Measurements from ENCODE around the gene EIF4A3.
A peak's percentile ranks its signal among the peaks of the same experiment; 100 is the strongest.

EIF4A3 gene

DNA sequence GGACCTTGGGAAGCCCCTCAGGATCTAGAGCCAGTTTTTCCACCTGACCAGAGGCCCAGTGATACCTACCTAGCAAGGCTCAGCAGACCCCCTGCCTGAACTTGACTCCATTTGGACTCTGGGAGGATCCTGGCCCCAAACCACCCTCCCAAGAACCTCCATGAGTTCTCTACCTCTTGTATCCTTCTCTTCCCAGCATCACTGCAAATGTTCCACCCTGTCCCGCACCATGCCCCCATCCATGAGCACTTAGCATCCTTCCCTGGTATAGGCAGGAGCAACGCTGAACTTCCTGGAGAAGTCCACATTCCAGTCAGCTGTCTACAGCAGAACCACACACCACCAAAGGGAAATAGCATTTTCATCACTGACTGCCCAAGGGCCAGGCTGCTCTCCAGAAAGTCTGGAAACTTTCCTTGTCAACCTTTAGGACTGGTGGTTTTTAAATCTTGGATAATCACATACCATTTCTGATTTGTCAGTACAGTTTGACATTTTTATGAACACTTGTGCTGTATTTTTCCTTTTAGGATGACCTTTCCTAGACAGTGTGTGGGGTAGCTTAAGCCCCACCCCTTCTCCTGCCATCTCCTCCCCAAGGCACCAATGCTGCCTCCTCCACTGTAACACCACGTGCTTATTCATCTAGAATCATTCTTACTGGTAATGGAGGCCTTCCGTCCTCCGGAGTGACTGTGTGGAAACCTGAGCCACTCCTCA is 13.9 kb downstream of the EIF4A3 start:
- DNase-seq = no peak

DNA sequence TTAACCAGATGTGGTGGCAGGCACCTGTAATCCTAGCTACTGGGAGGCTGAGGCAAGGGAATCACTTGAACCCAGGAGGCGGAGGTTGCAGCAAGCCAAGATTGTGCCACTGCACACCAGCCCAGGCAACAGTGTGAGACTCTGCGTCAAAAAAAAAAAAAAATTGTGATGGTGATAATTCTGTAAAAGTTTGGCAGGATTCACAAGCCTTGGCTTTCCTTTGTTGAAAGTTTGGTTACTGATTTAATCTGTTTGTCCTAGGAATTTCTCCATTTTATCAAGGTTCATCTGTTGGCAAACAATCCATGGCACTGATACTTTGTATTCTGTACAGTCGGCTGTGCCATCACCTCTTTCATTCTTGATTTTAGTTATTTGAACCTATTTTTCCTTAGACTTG is 15.9 kb downstream of the EIF4A3 start:
- no peak for DNase-seq

- no peak for DNase-seq
Observed at GRCh38 chr17:80129006-80129565, 17.8 kb downstream of the EIF4A3 start.

DNA sequence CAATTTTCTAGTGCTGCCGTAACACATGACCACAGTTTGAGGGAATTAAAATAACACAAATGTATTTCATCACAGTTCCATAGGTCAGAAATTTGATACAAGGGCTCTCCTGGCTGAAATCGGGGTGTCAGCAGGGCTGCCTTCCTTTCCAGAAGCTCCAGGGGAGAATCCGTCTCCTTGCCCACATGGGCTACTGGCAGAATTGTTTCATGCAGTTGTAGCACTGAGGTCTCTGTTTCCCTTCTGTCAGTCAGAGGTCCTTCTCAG is 20.5 kb downstream of the EIF4A3 start:
- no peak for DNase-seq

- no peak for DNase-seq
Observed at GRCh38 chr17:80125656-80126448, 21.1 kb downstream of the EIF4A3 start.

DNA sequence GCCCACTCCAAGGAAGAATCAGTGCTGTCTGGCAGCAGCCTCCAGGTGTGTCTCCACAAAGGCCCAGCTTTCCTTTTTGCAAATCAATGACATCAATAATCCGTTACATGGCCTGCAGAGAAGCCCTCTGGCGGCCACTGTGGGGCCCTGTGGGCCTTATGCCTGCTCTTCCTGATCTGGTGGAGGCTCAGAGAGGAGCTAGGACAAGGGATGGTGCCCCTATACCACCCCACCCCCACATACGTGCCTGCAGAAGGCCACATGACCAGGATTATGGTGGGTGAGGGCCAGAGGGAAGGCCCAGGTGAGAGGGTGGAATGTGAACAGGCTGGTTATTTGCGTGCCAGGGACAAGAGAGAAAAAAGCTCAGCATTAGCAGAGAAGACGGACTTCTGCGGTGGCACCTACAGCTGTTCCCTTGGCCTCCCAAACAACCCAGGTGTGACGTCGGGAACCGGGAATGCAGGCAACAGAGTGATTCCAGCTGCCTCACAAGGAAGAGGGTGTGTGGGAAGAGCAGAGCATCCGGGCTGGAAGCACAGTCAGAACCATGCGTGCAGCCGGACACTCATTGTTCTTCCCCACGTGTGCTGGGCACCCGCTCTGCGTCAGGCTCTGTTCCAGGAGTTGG is 22.5 kb downstream of the EIF4A3 start:
- no peak for DNase-seq

DNA sequence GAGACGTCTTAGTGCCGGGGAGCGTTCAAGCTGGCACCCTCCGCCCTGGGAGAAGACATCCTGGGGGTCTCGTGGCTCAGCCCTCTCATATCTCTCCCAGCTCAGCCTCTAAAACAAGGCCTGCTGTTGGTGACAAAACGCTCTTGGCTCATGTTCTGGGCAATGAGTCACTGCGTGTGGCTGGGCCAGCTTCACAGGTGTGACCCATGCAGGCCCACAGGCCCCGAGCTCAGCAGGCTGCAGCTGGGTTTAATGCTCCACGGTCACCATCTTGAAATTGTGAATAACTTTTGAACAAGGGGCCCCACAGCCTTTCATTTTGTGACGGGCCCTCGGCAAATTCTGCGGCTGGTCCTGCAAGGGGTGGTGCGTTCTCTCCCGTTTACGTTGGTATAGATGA is 23.1 kb downstream of the EIF4A3 start:
- DNase-seq = no peak

DNA sequence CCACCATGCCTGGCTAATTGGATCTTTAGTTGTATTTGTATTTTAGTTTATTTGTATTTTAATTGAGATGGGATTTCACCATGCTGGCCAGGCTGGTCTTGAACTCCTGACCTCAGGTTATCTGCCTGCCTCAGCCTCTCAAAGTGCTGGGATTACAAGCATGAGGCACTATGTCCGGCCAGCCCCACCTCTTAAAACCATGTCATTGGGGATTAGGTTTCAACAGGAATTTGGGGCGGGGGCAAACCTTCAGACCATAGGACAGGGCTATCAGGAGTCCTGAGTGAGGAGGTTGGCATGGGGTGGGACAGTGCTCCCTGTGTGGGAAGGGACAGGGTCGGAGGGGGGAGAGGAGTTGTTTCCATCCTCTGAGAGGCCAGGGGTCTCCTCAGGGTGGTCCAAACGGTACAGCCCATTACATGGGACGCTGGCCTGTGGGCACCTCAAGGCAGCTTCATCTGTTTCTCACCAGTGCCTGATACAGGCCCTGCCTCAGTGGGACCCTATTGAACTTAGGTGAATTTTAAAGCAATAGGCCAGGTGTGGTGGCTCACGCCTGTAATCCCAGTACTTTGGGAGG is 23.9 kb downstream of the EIF4A3 start:
- no peak for DNase-seq

DNA sequence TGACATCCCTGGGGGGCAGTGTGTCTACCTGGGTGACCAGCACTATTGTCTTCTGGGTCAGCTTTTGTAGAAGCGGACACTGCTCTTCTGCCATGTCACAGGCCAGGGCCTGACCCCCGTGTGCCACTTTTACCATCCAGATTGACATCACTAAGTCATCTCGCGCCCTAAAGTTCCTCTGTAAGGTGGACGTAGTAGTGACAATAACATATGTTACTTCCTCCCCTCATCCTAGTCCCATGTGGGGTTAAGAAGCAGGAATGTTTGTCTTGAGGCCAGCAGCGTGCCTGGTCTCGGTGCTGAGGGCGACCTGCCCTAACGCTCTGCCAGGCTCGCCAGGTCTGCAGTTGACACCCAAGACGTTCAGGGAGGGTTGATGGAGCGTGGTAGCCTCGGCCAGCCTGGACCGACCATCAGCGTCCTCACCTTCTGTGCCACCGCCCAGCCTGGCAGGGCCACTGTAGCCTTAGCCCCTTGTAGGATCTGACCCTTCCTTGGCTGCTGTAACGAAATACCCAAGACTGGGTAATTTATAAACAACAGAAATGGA is 24.8 kb downstream of the EIF4A3 start:
- no peak for DNase-seq

GRCh38 chr17:80119839-80120238 is 27.1 kb downstream of the EIF4A3 start:
- DNase-seq = no peak

DNA sequence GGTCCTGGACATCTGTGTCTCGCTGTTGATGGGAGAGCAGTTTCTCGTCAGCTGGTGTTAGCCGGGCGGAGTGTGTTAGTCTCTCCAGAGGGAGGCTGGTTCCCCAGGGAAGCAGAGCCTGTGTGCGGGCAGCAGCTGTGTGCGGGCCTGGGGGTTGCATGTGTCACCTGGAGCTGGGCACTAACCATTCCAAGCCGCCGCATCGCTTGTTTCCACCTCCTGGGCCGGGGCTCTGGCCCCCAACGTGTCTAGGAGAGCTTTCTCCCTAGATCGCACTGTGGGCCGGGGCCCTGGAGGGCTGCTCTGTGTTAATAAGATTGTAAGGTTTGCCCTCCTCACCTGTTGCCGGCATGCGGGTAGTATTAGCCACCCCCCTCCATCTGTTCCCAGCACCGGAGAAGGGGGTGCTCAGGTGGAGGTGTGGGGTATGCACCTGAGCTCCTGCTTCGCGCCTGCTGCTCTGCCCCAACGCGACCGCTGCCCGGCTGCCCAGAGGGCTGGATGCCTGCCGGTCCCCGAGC is 27.6 kb downstream of the EIF4A3 start:
- DNase-seq = peak; percentile 81

GRCh38 chr17:80118601-80119270 is 28.2 kb downstream of the EIF4A3 start:
- DNase-seq = no peak

DNA sequence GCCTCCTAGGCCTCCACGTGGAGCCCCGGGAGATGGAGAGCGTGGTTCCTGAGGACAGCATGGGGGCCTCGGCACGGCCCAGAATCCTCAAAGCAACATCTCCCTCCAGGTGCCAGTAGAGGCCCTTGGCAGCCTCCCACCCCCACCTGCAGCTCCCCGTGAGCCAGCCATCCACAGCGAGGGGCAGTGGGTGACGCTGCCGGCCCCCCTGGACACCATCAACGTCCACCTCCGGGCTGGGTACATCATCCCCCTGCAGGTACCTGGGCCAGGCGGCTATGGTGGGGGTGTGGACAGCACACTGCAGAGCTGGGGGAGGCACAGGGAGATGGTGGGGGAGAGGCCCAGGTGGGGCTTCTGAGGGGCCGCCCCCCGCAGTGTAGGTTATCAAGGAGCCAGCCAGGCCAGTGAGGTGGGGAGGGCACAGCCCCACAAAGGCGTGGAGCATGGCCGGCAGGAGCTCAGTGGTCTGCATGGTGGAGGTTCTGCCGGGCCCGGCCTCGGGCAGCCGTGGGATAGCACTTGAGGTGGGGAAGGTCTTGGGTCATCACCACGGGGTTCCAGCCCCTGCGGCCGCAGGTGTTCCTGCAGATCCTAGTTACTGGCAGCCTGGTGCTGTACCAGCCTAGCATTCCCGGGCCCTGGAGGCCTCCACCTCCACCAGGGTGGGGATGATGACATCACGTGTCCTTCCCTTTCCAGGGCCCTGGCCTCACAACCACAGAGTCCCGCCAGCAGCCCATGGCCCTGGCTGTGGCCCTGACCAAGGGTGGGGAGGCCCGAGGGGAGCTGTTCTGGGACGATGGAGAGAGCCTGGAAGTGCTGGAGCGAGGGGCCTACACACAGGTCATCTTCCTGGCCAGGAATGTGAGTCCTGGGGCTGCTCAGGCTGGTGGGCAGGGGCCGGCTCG is 29.2 kb downstream of the EIF4A3 start:
- no peak for DNase-seq

- DNase-seq = no peak
Observed at GRCh38 chr17:80116921-80117380, 30.0 kb downstream of the EIF4A3 start.

DNA sequence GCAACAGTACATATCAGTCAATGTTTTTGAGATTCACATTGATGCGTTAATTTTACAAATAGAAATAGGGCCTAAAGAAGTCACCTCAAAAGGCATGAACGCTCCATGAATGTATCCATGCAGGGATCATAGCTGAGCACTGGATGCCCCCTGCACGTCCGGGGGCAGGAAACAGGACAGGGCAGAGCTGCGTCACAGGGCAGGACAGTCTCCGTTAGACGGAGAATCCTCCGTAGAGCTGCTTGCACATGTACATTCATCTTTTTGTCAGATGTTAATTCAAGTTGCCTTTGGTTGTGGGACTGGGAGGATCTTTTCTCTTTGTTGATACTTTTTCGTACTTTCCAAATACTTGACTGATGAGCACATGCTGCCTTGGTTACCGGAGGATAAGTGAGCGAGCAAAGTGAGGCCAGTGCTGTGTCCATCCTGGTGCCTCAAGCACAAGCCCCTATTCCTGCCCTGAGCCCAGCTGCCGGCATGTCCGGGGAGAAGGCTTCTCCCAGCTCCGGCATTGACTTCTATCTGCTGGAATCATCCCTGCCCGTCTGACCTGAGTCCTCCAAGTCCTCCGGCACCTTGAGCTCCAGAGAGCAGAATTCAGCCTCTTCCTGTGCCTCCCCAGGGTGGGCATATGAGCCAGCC is 30.5 kb downstream of the EIF4A3 start:
- no peak for DNase-seq

- DNase-seq = no peak
Observed at GRCh38 chr17:80115159-80115558, 31.8 kb downstream of the EIF4A3 start.

- DNase-seq = no peak
Observed at GRCh38 chr17:80114758-80115157, 32.2 kb downstream of the EIF4A3 start.

DNA sequence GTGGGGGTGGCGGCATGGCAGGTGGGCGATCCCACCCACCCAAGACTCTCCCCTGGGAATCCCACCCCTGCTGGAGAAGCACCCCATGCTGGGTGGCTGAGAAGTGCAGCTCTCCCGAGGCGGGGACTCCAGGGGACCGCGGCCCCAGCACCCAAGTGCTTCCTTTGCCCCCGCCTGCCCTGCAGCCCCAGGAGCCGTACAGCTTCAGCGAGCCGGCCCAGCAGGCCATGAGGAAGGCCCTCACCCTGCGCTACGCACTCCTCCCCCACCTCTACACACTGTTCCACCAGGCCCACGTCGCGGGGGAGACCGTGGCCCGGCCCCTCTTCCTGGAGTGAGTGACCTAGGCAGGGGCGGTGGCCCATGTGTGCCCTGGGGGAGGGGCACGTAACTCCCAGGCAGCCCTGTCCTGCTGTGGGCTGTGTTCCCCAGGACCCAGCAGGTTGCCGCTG is 33.9 kb downstream of the EIF4A3 start:
- no peak for DNase-seq

- no peak for DNase-seq
Observed at GRCh38 chr17:80112471-80113032, 34.4 kb downstream of the EIF4A3 start.

All from NCI-H2171 (cell line).